GM18507 (cell line): ENCODE measurements around the gene YBEY.
"Not testable (repeated sequence)": the region's sequence is repeated elsewhere in the genome, so short reads cannot be mapped to it uniquely, and the experiment has no call there.

ENCODE experiments used
- DNase-seq: peaks from one replicate; pipeline ENCODE4 v3.0.0; 2011; ENCODE audit warnings: low read depth; ENCODE audit not compliant: insufficient read length; ENCODE audit errors: extremely low spot score
- FAIRE-seq: peaks from 2 replicates; lab custom pipeline; 2011; peaks lifted over from hg19 to GRCh38; lab: Jason Lieb, UNC

Gene YBEY, protein sequence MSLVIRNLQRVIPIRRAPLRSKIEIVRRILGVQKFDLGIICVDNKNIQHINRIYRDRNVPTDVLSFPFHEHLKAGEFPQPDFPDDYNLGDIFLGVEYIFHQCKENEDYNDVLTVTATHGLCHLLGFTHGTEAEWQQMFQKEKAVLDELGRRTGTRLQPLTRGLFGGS

GRCh38 chr21:46285761-46286647, at the start of gene YBEY:
Gene YBEY (plus strand): TSS chr21:46286342. CDS start chr21:46286914, 572 bp downstream.
- peak; percentile 92 for DNase-seq
- FAIRE-seq = peak; percentile 79

DNA sequence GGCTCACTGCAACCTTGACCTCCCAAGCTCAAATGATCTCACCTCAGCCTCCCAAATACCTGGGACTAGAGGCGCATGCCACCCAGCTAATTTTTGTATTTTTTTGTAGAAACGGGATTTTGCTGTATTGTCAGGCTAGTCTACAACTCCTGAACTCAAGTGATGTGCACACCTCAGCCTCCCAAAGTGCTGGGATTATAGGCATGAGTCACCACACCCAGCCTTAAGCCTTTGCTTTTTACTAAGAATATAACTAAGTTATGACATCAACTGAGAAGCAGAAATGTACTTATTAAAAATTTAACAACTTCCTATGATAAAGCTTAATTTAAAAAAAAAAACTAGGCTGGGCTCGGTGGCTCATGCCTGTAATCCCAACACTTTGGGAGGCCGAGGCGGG, 48.7 kb upstream of the YBEY start:
- FAIRE-seq (no peak), DNase-seq (no peak)

GRCh38 chr21:46239817-46240325, 46.3 kb upstream of the YBEY start:
- FAIRE-seq (no peak), DNase-seq (no peak)

DNA sequence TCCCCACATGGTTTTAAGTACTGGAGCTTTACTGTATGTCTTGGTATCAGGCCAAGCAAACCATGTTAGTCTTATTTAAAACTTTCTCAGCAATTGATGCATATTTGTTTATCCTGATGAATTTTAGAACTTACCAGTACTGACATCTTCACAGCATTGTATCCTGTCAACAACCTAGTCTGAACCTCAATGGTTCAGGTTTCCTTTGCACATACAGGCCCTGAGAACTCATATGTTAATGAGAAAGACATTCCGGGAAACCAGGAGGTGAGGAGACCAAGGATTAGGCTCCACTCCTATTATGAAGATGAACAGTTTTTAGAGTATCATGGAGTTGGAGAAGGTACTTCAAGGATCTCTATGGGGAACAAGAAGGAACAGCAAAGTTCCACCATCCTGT, 44.6 kb upstream of the YBEY start:
- not testable (repeated sequence) for FAIRE-seq

DNA sequence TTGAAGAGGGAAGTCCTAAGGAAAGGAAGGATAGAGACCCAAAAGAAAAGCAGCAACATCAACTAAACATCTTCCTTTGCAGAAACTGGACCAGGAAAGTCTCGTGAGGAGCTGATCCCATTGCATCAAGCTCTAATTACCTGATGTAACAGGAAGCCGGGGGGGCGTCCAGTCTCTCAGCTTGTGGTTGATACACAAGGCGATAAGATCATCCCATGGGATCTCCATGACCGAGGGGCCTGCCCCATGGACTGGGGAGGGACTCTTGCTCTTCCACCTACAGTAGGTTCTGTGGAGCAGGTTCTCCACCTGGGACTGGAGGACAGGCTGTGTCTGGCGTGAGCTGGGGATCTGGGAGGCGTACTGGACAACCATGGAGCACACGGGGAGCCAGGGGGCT, 42.8 kb upstream of the YBEY start:
- DNase-seq (no peak), FAIRE-seq (no peak)

More for the DNA sequence above, 44.6 kb upstream of the YBEY start:
- DNase-seq = not testable (repeated sequence)

- DNase-seq (no peak), FAIRE-seq (no peak)
Measured at GRCh38 chr21:46243960-46244361, 42.2 kb upstream of the YBEY start.

GRCh38 chr21:46244602-46245001, 41.5 kb upstream of the YBEY start:
- FAIRE-seq (no peak), DNase-seq (no peak)

DNA sequence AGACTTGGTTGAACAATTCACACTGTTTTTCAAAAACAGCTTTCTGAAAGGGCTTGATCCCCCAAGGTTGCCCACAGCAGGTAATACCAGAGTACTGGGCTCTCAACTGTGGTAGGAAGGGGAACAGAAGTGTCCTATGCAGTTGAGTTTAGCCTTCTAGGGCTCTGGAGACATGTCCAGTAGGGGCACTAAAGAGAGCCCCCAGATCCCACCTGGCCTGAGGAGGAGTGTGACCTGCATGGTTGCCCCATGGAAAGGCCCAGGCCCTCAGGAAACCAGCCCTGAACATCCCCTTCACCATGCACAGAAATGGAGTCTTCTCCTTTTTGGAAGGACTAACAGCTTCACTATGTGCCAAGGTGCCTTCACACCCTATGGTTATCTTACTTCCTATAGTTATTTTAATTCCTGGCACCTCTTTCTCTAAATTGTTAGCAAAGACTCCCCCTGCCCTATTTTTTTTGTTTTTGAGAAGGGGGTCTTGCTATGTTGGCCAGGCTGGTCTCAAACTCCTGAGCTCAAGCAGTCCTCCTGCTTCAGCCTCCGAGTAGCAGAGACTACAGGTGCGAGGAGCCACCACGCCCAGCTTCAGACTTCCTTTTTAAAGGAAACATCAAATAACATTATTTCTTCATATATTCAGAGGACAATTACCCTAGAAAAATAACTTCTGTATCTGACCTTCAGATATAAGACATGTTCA, 40.8 kb upstream of the YBEY start:
- FAIRE-seq (no peak), DNase-seq (no peak)

- FAIRE-seq = no peak
- no peak for DNase-seq
Measured at GRCh38 chr21:46246345-46246744, 39.8 kb upstream of the YBEY start.

DNA sequence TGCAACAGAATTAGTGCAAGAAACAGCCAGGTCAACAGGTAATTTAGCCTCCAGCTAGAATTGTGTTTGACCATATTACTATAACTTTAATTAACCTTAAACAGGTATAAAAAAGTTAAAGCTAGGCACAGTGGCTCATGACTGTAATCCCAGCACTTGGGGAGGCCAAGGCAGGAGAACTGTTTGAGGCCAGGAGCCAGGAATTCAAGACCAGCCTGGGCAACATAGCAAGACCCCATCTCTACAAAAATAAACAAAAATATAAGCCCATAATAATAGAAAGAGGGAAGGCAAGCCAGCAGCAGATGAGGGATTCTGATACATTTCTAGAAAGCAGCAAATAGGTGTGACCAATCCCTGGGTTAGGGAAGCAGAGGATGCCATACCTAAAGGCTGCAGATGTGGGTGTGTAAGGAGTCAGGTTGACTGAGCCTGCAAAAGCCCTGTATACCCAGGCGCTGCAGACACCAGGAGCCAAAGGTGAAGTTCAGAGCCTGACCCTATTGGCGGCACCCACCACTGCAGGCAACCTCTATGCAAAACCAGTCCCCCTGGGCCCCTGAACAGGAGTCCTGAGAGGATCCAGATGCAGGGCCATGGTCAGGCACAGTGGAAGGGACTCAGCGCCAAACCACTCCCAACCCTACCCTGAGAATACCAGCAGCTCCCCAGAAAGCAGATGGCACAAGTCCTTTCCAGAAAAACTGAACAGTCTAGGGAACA, 38.3 kb upstream of the YBEY start:
- DNase-seq (no peak), FAIRE-seq (no peak)

GRCh38 chr21:46248422-46248782, 37.7 kb upstream of the YBEY start:
- no peak for FAIRE-seq

GRCh38 chr21:46248827-46249226, 37.3 kb upstream of the YBEY start:
- FAIRE-seq = no peak
- DNase-seq = no peak

More at GRCh38 chr21:46248422-46248782, 37.7 kb upstream of the YBEY start:
- DNase-seq = no peak

DNA sequence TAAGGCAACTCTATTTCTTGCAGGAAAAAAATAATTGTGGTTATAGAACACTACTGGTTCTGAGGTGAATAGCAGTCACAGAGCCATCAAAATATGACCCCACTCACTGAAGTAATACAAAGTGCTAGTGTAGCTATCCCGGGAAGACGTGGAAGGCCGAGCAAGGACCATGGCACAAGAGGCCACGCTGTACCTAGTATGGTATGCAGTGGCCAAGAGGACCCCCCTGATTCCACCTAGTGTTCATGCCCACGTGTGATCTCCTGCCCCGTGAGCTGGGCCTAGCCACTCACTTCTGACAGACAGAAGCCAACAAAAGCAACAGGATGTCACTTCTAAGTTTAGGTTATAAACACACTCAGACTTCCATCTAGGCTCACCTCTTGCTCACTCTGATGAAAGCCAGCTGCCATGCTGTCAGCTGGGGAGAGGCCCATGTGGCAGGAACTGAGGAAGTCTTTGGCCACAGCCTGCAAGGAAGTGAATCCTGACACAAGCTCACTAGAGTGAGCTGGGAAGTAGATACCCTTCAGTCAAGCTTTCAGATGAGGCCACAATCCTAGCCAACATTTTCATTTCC, 35.9 kb upstream of the YBEY start:
- FAIRE-seq (no peak), DNase-seq (no peak)

DNA sequence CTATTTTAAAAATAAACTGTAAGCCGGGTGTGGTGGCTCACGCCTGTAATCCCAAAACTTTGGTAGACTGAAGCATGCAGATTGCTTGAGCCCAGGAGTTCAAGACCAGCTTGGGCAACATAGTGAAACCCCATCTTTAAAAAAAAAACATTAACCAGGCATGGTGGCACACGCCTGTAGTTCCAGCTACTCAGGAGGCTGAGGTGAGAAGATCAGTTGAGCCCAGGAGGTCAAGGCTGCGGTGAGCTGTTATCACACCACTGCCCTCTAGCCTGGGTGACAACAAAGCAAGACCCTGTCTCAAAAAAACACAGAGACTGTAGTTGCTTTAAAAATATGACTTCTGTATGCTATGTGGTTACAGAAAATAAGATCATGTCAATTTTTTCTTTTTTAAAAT, 33.3 kb upstream of the YBEY start:
- no peak for DNase-seq
- FAIRE-seq = no peak

DNA sequence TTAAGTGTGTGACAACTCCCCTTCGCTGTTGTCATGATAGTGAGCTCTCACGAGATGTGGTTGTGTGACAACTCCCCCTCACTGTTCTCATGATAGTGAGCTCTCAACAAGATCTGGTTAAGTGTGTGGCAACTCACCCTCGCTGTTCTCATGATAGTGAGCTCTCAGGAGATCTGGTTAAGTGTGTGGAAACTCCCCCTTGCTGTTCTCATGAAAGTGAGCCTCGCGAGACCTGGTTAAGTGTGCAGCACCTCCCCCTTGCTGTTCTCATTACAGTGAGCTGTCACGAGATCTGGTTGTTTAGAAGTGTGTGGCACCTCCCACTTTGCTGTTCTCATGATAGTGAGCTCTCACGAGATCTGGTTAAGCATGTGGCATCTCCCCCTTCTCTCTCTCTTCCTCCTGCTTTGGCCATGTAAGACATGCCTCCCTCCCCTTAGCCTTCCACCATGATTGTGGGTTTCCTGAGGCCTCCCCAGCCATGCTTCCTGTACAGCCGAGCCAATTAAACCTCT, 32.5 kb upstream of the YBEY start:
- peak; percentile 84 for FAIRE-seq
- no peak for DNase-seq

DNA sequence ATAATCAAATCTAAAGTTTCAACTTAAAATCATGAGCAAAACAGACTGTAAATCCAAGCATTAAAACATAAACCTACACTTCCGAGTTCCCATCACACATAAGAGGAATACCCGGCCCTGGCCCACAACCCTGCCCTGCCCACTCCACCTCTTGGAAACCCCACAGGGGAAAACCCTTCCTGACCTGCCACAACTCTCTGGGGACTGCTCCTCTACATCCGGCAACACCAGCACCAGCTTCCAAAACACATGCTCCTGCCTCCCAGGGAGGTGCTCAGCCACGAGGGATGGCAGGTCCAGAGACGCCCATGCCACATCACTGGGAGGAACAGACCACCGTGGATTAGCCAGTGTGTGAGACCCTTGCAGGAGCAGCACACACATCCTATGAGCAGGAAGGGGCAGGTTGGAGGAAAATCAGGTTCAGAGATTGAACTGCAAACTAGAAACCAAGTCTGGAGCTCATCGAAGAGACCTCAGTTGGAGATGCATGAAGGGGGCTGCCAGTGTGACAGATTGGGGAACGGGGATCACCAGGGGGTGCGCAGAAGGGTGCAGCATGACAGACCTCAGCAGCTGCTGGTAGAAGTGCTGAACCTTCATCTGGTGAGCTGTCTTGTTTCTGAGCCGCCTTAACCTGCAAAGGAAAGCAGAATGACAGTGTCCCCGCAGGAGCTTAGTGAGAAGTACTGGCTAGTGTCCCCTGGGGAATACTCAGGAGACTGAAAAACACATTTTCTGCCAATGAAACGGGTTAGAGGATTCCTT, 31.8 kb upstream of the YBEY start:
- peak; percentile 61 for FAIRE-seq

GRCh38 chr21:46255166-46255565, 31.0 kb upstream of the YBEY start:
- no peak for FAIRE-seq

More for the DNA sequence above, 31.8 kb upstream of the YBEY start:
- DNase-seq = peak; percentile 44

GRCh38 chr21:46255758-46256337, 30.3 kb upstream of the YBEY start:
- no peak for DNase-seq
- FAIRE-seq = no peak

More at GRCh38 chr21:46255166-46255565, 31.0 kb upstream of the YBEY start:
- no peak for DNase-seq
